OCI-LY3 (cell line): ENCODE results near the gene LRRC37A.
A peak's percentile ranks its signal among the peaks of the same experiment; 100 is the strongest.
"Not testable (repeated sequence)": the region's sequence is repeated elsewhere in the genome, so short reads cannot be mapped to it uniquely, and the experiment has no call there.

ENCODE experiments used
- H2AFZ ChIP-seq: fragments of 200-600, 300-600 bp; shearing (Covaris generic); 2 replicates; pipeline ENCODE4 v1.6.0; 2014; ENCODE audit warnings: antibody characterized with exemption, low read depth, low read length
- H3K27ac ChIP-seq: fragments of 200-600, 300-600 bp; sonication (generic); 2 replicates; pipeline ENCODE4 v1.5.1; 2014; ENCODE audit warnings: mild to moderate bottlenecking, low read length, moderate library complexity, mixed read lengths
- H3K27me3 ChIP-seq: fragments of 200-600, 300-600 bp; sonication (generic); 2 replicates; pipeline ENCODE4 v1.6.1; 2014; ENCODE audit warnings: low read depth, low read length, mixed read lengths
- H3K36me3 ChIP-seq: fragments of 200-600, 300-600 bp; sonication (generic); replicated peaks from 2 replicates; pipeline ENCODE3; 2014; ENCODE audit warnings: low read depth, low read length, mixed read lengths
- H3K4me1 ChIP-seq: fragments of 300-600, 200-600 bp; sonication (generic); 2 replicates; pipeline ENCODE4 v1.6.1; 2014; ENCODE audit warnings: low read length, mixed read lengths
- H3K4me2 ChIP-seq: fragments of 200-600, 300-600 bp; sonication (generic); 2 replicates; pipeline ENCODE4 v1.6.1; 2014; ENCODE audit warnings: low read length, mixed read lengths
- H3K4me3 ChIP-seq: fragments of 300-600, 200-600 bp; sonication (generic); 2 replicates; pipeline ENCODE4 v1.5.1; 2014; ENCODE audit warnings: antibody characterized with exemption, mild to moderate bottlenecking, low read length, moderate library complexity
- H3K79me2 ChIP-seq: fragments of 300-600, 200-600 bp; shearing (Covaris generic); 2 replicates; pipeline ENCODE4 v1.6.1; 2014; ENCODE audit warnings: mild to moderate bottlenecking, low read length, mixed read lengths
- H3K9ac ChIP-seq: fragments of 300-600, 200-600 bp; shearing (Covaris generic); 2 replicates; pipeline ENCODE4 v1.6.0; 2014; ENCODE audit warnings: mild to moderate bottlenecking, low read length, moderate library complexity
- H3K9me3 ChIP-seq: fragments of 200-600, 300-600 bp; shearing (Covaris generic); 2 replicates; pipeline ENCODE4 v1.6.1; 2014; ENCODE audit warnings: low read length, mixed read lengths; ENCODE audit not compliant: insufficient read depth
- H4K20me1 ChIP-seq: fragments of 200-600, 300-600 bp; sonication (generic); 2 replicates; pipeline ENCODE4 v1.6.1; 2016; ENCODE audit warnings: low read length, mixed read lengths; ENCODE audit not compliant: insufficient read depth
- EZH2phosphoT487 ChIP-seq: fragments of 200-600 bp; shearing (Covaris generic); IDR thresholded peaks from 2 replicates; pipeline ENCODE4 v1.6.1; 2018; ENCODE audit warnings: antibody characterized with exemption, mixed run types, low read depth
- TF ChIP-seq, protein P1 (sequence below): fragments of 200-600, 300-600 bp; sonication (generic); IDR thresholded peaks from 2 replicates; pipeline ENCODE4 v1.5.1; 2014; ENCODE audit warnings: antibody characterized with exemption, low read length, low read depth

LRRC37A gene

DNA sequence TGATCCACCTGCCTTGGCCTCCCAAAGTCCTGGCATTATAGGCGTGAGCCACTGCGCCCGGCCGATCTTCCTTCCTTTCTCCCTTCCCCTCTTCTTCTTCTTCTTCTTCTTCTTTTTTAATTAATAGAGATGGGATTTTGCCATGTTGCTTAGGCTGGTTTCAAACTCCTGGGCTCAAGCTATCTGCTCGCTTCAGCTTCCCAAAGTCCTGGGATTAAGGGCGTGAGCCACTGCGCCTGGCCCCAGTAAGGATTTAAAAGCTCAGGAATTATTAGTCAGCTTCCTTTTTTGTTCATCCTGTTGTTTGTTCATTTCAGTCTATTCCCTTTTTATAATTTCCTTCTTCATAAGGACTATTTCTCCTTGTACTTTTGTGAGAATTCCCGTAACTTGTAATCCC, 32.7 kb upstream of the LRRC37A start:
- no peak overlapping the region for H2AFZ ChIP-seq
- no peak overlapping the region for H3K4me3 ChIP-seq
- TF ChIP-seq, protein P1, sequence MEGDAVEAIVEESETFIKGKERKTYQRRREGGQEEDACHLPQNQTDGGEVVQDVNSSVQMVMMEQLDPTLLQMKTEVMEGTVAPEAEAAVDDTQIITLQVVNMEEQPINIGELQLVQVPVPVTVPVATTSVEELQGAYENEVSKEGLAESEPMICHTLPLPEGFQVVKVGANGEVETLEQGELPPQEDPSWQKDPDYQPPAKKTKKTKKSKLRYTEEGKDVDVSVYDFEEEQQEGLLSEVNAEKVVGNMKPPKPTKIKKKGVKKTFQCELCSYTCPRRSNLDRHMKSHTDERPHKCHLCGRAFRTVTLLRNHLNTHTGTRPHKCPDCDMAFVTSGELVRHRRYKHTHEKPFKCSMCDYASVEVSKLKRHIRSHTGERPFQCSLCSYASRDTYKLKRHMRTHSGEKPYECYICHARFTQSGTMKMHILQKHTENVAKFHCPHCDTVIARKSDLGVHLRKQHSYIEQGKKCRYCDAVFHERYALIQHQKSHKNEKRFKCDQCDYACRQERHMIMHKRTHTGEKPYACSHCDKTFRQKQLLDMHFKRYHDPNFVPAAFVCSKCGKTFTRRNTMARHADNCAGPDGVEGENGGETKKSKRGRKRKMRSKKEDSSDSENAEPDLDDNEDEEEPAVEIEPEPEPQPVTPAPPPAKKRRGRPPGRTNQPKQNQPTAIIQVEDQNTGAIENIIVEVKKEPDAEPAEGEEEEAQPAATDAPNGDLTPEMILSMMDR = no peak
- TF ChIP-seq EZH2phosphoT487 = no peak
- H4K20me1 ChIP-seq = no peaks in the 10 kb centered on the region
- peaks cover 4% of the 10 kb centered on the region; the same call in 1 of the 2 replicates for H3K4me1 ChIP-seq
- no peaks in the 10 kb centered on the region for H3K36me3 ChIP-seq
- no peak overlapping the region for H3K9ac ChIP-seq
- H3K27ac ChIP-seq = no peak overlapping the region
- no peak overlapping the region for H3K4me2 ChIP-seq
- H3K9me3 ChIP-seq = no peaks in the 10 kb centered on the region
- no peaks in the 10 kb centered on the region for H3K79me2 ChIP-seq
- H3K27me3 ChIP-seq = no peaks in the 10 kb centered on the region

DNA sequence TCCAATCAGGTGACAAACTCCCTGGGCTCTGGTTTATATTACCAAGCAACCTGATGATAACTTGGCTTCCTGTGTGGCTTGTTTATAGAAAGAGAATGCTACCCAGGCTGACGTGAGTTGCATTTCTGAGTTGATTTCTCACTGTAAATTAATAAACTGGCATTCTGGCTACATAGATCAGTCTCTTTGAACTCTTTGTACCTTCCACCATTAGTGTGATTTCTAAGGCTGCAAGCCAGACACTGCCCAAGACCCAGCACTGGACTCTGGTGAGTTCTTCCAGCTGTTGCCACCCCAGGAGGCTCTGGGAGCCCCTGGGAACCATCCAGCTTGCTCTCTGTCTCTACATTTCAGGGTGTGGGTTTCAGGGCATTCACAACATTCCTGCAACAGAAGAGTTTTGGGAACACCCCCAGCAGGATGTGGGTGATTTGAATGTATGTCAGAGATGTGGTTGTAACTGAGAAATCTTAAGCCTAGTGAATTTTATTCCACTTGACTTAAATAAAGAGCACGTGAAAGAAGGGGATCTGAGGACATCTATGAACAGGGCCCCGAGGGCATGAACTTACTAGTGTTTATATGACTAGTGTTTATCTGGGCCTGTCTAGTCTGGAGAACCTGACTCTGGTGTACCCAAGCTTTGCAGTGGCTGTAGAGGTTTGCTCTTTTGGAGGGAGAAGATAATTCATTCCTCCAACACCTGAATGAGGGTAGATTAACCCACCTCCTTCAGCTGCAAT, 30.3 kb upstream of the LRRC37A start:
- Histone ChIP-seq H2AFZ (no peak overlapping the region), H3K9me3 (no peaks in the 10 kb centered on the region), H3K9ac (no peak overlapping the region), H3K4me1 (peaks cover 12% of the 10 kb centered on the region), H3K4me2 (no peak overlapping the region), H3K27me3 (no peaks in the 10 kb centered on the region), H4K20me1 (no peaks in the 10 kb centered on the region), H3K27ac (no peak overlapping the region), H3K36me3 (no peaks in the 10 kb centered on the region), H3K79me2 (no peaks in the 10 kb centered on the region), H3K4me3 (no peak overlapping the region)
- no peak for TF ChIP-seq EZH2phosphoT487
- TF ChIP-seq, protein P1 = no peak

DNA sequence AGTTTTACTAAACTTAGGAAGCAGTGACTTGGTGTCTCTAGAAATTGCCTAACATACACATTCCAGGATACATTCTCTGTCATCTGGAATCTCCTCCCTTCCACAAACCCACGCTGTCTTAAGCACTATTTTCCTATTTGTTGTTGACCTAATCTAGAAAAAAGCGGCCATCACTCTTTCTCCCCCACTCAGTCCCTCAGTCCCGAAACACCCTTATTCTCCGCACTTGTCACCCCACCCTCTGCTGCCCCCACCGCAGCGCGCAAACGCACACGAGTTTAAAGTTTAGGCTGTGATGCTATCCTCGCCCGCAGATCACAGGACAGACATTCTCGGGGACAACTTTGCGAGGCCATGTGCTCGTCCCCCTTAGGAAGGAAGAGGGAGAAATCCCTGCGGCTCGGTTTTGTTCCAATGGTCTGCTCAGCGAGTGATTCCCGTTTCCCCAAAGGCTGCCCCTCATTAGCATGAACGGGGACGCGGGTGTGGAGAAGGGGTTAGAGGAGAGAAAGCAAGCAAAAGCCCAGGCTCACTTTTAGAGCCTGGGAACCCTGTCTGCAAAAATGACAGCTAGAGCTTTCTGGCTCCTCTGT, 28.8 kb upstream of the LRRC37A start:
- peaks cover 12% of the 10 kb centered on the region for H3K4me1 ChIP-seq
- H3K27me3 ChIP-seq, H3K36me3 ChIP-seq, H4K20me1 ChIP-seq, H3K79me2 ChIP-seq, H3K9me3 ChIP-seq: not testable (repeated sequence)
- H3K4me2 ChIP-seq = peak overlapping the region; percentile 99
- H2AFZ ChIP-seq = peak overlapping the region; percentile 96
- H3K27ac ChIP-seq = 0 out of 2 replicates have a peak overlapping the region, but pooled peaks have one; percentile 37
- H3K4me3 ChIP-seq = peak overlapping the region; percentile 97
- H3K9ac ChIP-seq = peak overlapping the region; percentile 92

DNA sequence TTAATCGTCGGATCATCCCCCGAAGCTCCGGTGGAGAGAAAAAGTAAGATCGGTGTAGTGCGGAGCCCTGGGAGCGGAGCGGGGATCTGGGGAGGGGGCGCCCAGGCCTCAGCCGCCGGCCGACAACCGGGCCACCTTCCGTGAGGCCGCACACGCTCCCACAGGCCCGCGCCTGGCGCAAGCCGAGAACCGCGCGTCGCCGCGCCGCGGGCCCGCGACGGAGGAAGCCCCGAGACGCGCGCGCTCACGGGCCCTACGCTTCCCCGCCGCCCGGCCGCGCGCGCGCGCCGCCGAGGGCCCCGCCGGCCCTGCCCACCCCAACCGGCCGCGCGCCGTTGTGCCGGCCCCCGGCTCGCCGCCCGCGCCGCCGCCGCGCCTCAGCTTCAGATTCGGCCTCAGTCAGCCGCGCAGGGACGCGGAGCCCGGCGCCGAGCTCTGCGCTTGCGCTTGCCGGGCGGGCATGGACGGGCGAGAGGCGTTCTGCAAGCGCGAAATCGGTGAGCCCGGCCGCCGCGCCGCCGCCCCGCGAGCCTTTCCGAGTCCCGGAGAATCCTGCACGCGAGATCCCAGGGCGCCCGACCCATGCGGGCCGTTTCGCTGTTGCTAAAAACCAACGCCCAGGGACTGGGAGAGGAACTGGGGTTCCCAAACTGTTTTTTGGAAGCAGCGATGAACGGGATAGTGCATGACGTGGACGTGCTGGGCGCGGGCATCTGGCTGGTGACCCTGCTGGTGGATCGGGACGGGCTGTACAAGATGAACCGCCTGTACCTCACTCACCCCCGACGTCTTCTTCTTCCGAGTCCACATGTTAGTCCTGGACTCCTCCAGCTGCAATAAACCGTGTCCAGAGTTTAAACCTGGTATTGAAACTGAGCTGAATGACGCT, 28.0 kb upstream of the LRRC37A start:
- Histone ChIP-seq H3K4me1 (peaks cover 12% of the 10 kb centered on the region), H3K4me2 (peak overlapping the region; percentile 99), H3K27ac (peak overlapping the region; percentile 59)

More for the DNA sequence above, 28.0 kb upstream of the LRRC37A start:
- H2AFZ ChIP-seq = peak overlapping the region; percentile 99
- H4K20me1 ChIP-seq = no peaks in the 10 kb centered on the region
- peak overlapping the region; percentile 94 for H3K9ac ChIP-seq
- H3K79me2 ChIP-seq = no peaks in the 10 kb centered on the region
- no peaks in the 10 kb centered on the region for H3K36me3 ChIP-seq
- H3K27me3 ChIP-seq = no peaks in the 10 kb centered on the region
- H3K4me3 ChIP-seq = peak overlapping the region; percentile 97
- no peaks in the 10 kb centered on the region for H3K9me3 ChIP-seq
- TF ChIP-seq, protein P1 = no peak
- no peak for TF ChIP-seq EZH2phosphoT487
